VCaP (cell line): ENCODE results near the gene KAT7.

Source experiments
- H3K27ac ChIP-seq: fragments of 450-650 bp; 2 replicates; pipeline ENCODE4 v1.5.1; 2017
- CTCF ChIP-seq: fragments of 450-650 bp; conservative IDR thresholded peaks from 2 replicates; pipeline ENCODE4 v1.5.1; 2017; ENCODE audit warnings: mild to moderate bottlenecking, moderate library complexity

Gene KAT7

GRCh38 chr17:49845321-49845720 lies 56.8 kb downstream of the KAT7 start:
- no peak for TF ChIP-seq CTCF
- no peak overlapping the region for H3K27ac ChIP-seq

- no peak overlapping the region for H3K27ac ChIP-seq
- no peak for TF ChIP-seq CTCF
Observed at GRCh38 chr17:49846938-49847712, 58.6 kb downstream of the KAT7 start.

- 0 out of 2 replicates have a peak within 1 kb of the TSS, but pooled peaks have one; percentile 3 for H3K27ac ChIP-seq
- no peak for TF ChIP-seq CTCF
Observed at GRCh38 chr17:49848019-49848473, 59.6 kb downstream of the KAT7 start, which contains the start of gene TAC4. TSS of gene TAC4 (minus strand) at chr17:49848069. CDS start at chr17:49848017, 52 bp downstream.

GRCh38 chr17:49848739-49849138 lies 60.3 kb downstream of the KAT7 start:
- TF ChIP-seq CTCF: no peak
- H3K27ac ChIP-seq: 0 out of 2 replicates have a peak overlapping the region, but pooled peaks have one; percentile 3

GRCh38 chr17:49850218-49850610 lies 61.7 kb downstream of the KAT7 start:
- no peak overlapping the region for H3K27ac ChIP-seq
- no peak for TF ChIP-seq CTCF

GRCh38 chr17:49850772-49851386 lies 62.4 kb downstream of the KAT7 start:
- peak overlapping the region; percentile 78; the same call in 1 of the 2 replicates for H3K27ac ChIP-seq
- no peak for TF ChIP-seq CTCF
